ENCODE measurements around the gene GJD3.

Gene GJD3

GRCh38 chr17:40340880-40341807 lies 23.4 kb downstream of the GJD3 start:
- DNase-seq (ENCODE audit: low read depth in 2 of 2), result peak; percentile 74 to 75

GRCh38 chr17:40340327-40340726 lies 24.2 kb downstream of the GJD3 start:
- DNase-seq (ENCODE audit: low read depth in 2 of 2), result no peak

GRCh38 chr17:40338941-40339649 lies 25.4 kb downstream of the GJD3 start:
- no peak for DNase-seq (ENCODE audit: low read depth in 2 of 2)

- no peak for DNase-seq (ENCODE audit: low read depth in 2 of 2)
Measured at GRCh38 chr17:40338058-40338457, 26.5 kb downstream of the GJD3 start.

- DNase-seq (ENCODE audit: low read depth in 2 of 2), result no peak
Measured at GRCh38 chr17:40337351-40337750, 27.2 kb downstream of the GJD3 start.

- no peak for DNase-seq (ENCODE audit: low read depth in 2 of 2)
Measured at GRCh38 chr17:40335620-40336019, 28.9 kb downstream of the GJD3 start.

GRCh38 chr17:40333781-40334448 lies 30.6 kb downstream of the GJD3 start:
- DNase-seq (ENCODE audit: low read depth in 2 of 2), result no peak

GRCh38 chr17:40331743-40332641 lies 32.5 kb downstream of the GJD3 start:
- no peak for DNase-seq (ENCODE audit: low read depth in 2 of 2)

- DNase-seq (ENCODE audit: low read depth in 2 of 2), result no peak
Measured at GRCh38 chr17:40330850-40331470, 33.6 kb downstream of the GJD3 start.

GRCh38 chr17:40329839-40330794 lies 34.4 kb downstream of the GJD3 start:
- no peak for DNase-seq (ENCODE audit: low read depth in 2 of 2)

GRCh38 chr17:40328386-40328766 lies 36.2 kb downstream of the GJD3 start:
- no peak for DNase-seq (ENCODE audit: low read depth in 2 of 2)

- no peak for DNase-seq (ENCODE audit: low read depth in 2 of 2)
Measured at GRCh38 chr17:40327735-40328385, 36.7 kb downstream of the GJD3 start.

- DNase-seq (ENCODE audit: low read depth in 2 of 2), result no peak
Measured at GRCh38 chr17:40327244-40327729, 37.2 kb downstream of the GJD3 start.

- DNase-seq (ENCODE audit: low read depth in 2 of 2), result no peak
Measured at GRCh38 chr17:40326832-40327199, 37.7 kb downstream of the GJD3 start.

- DNase-seq (ENCODE audit: low read depth in 2 of 2), result no peak
Measured at GRCh38 chr17:40326014-40326831, 38.3 kb downstream of the GJD3 start.

- no peak for DNase-seq (ENCODE audit: low read depth in 2 of 2)
Measured at GRCh38 chr17:40325156-40326013, 39.2 kb downstream of the GJD3 start.
